Fibroblast of the aortic adventitia (primary cell): ENCODE measurements around the gene PPP4R1. TPM values are rescaled to one million over a fixed set of nuclear protein-coding genes. Genes with fewer than 3 reads are reported as not detected.

Experiments
- DNase-seq: peaks from one replicate; pipeline ENCODE4 v3.0.0-alpha.2; 2010; ENCODE audit warnings: low read depth
- H3K4me3 ChIP-seq: 2 replicates; pipeline ENCODE4 v1.5.1; 2011; ENCODE audit warnings: low read depth, mild to moderate bottlenecking, control low read depth, low read length, moderate library complexity
- total RNA-seq: library from RNA; depleted of rRNA; stranded (reverse); fragments of >200 nt; gene quantifications from 2 replicates; pipeline ENCODE4 v1.2.3, GENCODE V29; 2012; ENCODE audit warnings: low replicate concordance
- TF ChIP-seq, protein P1 (sequence below): IDR thresholded peaks from 2 replicates; pipeline ENCODE4 v1.5.1; 2011; ENCODE audit warnings: mild to moderate bottlenecking, low read length, control low read depth, inconsistent platforms; ENCODE audit not compliant: insufficient read depth

The PPP4R1 gene
- total RNA-seq, 1 donor: 107 TPM

DNA sequence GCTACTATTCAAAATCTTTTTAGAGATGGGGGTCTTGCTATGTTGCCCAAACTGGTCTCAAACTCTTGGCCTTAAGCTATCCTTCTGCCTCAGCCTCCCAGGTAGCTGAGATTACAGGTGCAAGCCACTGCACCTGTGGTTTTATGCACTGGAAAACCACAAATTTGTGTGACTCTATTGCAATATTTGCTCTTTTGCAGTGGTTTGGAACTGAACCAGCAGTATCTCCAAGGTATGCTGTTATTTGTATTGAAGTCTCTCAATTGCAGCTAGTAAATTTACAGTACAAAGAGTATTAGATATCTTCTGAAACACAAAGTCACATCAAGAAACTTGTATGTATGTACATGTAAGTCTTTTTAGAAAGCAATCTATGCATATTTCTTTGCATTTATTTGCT is 46.2 kb downstream of the PPP4R1 start:
- no peak for DNase-seq
- TF ChIP-seq, protein P1, sequence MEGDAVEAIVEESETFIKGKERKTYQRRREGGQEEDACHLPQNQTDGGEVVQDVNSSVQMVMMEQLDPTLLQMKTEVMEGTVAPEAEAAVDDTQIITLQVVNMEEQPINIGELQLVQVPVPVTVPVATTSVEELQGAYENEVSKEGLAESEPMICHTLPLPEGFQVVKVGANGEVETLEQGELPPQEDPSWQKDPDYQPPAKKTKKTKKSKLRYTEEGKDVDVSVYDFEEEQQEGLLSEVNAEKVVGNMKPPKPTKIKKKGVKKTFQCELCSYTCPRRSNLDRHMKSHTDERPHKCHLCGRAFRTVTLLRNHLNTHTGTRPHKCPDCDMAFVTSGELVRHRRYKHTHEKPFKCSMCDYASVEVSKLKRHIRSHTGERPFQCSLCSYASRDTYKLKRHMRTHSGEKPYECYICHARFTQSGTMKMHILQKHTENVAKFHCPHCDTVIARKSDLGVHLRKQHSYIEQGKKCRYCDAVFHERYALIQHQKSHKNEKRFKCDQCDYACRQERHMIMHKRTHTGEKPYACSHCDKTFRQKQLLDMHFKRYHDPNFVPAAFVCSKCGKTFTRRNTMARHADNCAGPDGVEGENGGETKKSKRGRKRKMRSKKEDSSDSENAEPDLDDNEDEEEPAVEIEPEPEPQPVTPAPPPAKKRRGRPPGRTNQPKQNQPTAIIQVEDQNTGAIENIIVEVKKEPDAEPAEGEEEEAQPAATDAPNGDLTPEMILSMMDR: no peak
- no peak overlapping the region for H3K4me3 ChIP-seq

GRCh38 chr18:9565407-9565806 is 49.0 kb downstream of the PPP4R1 start:
- no peak overlapping the region for H3K4me3 ChIP-seq
- TF ChIP-seq, protein P1: no peak
- DNase-seq: no peak

DNA sequence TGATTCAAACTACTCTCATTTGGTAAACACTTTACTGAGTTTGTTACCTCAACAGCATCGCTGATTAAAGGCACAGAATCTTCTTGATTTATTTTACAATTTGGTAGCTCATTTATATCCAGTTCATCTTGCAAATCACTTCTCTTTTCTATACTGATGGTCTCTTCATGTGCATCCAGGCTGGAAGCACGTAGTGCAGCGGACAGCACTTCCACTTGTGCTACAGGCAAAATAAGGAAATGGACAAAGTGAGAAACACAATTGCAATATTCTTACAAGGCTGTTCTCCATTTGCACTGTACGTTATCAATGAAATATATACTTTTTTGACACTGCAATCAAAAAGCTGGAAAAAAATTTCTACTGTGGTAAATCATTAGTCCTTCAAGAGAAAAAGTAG is 51.0 kb downstream of the PPP4R1 start:
- no peak for DNase-seq
- no peak overlapping the region for H3K4me3 ChIP-seq
- TF ChIP-seq, protein P1: no peak

DNA sequence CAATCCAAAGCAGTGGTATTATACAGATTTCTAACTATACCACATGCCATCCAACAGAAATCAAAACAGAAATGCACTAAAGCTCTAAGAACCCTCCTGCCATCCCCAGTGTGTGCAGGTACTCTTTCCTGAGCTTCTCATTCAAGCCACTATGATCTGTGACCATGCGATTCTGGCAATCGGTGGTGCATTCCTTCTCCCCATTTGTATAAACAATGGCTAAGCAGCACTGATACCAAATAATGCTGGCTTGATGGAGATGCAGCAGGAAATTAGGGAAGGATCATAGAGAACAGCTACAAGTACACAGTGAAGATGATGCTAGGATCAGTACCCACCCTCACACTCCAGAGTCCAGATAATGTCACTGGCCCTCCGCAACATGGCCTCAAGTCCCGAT is 51.8 kb downstream of the PPP4R1 start:
- TF ChIP-seq, protein P1: no peak
- DNase-seq: no peak

DNA sequence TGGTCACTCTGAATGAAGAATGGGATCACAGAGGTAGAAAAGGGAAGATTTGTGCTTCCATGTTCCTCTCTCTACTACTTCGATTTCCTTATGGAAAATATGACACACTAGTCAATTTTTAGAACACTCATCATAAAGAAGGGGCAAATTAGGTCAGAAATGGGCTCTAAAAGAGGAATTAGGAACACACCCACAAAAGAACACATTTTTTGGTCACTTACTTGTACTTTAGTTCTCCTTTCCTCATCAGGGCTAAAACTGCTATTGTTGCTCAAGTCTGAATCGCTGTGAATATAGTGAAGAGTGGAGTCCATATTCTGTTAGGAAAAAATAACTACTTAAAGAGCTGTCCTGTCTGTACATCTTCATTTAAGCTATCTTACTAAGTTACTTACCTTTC is 52.6 kb downstream of the PPP4R1 start:
- DNase-seq: no peak
- TF ChIP-seq, protein P1: no peak
- no peak overlapping the region for H3K4me3 ChIP-seq

More for the DNA sequence above, 51.8 kb downstream of the PPP4R1 start:
- no peak overlapping the region for H3K4me3 ChIP-seq

DNA sequence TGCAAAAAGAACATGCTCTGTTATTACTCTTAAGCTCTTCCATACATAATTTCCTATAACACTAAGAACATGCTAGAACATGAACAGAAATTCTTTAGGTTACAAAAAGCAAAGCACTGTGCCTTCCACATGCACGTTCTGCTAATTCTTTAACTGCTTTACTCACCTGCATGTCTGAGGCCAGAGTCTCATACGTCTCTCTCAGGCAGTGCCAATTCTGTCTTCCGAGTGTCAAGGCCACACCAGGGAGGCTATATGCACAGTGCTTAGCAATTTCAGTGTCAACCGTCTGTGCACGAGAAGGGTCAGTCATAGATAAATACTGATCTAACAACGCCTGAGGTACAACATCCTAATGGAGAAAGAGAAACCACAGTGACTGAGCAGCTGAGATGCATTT is 55.1 kb downstream of the PPP4R1 start:
- H3K4me3 ChIP-seq: no peak overlapping the region
- TF ChIP-seq, protein P1: no peak
- no peak for DNase-seq

DNA sequence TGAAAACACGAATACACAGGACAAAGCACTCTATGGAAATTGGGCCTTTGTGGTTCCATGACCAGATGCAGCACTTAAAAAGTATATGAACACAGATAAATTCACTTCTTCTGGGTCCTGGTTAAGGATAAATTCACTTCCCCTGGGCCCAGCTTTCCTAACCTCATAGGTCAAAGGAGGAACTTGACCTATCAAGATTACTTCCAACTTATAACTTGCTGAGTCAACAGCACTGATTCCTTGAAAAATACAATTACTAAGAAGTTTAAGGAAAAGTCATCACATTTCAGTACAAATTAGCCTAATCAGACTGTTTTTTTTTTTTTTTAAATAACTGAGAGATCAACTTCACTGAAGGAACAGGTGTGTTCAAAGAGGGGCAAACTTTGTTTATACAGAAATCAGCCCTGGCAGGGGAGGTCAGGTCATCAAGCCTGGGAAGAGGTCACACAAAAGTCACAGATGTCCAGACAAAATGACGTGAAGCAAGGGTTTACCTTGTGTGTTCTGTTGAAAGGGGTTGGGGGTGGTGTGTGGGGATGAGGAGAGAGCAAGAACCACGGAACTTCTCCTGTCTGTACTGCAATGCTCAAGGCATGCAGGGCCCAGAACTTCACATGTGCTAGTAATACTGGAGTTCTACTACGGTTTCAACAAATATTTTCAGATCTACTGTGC is 55.8 kb downstream of the PPP4R1 start:
- TF ChIP-seq, protein P1: no peak
- no peak overlapping the region for H3K4me3 ChIP-seq
- no peak for DNase-seq
